ENCODE measurements around the gene BBIP1. TPM values are rescaled to one million over a fixed set of nuclear protein-coding genes. Genes with fewer than 3 reads are reported as not detected.
"Not testable (repeated sequence)": the region's sequence is repeated elsewhere in the genome, so short reads cannot be mapped to it uniquely, and the experiment has no call there.

BBIP1 gene
- total RNA-seq, 1 donor from 2014 or later, result 6.3 TPM

DNA sequence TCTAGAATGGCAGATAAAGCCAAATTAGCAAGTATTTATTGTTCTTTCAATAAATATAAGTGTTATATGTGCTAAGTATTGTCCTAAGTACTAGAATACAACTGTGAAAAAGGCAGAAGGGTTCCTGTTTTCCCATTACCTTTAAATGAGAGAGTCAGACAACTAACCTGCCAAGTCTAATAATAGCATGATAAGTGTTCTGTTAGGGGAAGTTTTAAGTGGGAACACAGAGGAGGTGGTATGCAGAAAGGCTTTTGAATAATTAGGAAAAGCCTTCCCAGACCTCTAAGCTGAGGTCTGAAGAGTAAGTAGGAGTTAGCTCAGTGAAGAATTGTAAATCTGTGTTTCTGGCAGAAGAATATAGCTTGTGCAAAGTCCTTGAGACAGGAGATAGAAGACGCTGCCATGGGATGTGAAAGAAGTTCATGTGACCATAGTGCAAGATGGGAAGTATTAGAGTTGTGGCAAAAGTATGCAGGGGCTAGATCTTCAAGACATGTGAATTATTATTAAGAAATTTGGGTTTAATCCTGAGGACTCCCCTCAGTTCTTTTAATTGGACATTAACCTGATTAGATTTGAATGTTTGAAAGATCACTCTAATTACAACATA is 12.9 kb upstream of the BBIP1 start:
- no peaks in the 10 kb centered on the region for H3K27me3 ChIP-seq (ENCODE audit: control insufficient read depth in 3 of 3, insufficient read depth in 3 of 3, low read length in 3 of 3)
- H3K9ac ChIP-seq (ENCODE audit: low read depth in 1 of 3, low read length in 3 of 3), result no peak overlapping the region
- H3K4me1 ChIP-seq (ENCODE audit: control insufficient read depth in 3 of 3, insufficient read depth in 3 of 3, low read length in 3 of 3), result peaks cover 0 to 3% (median 3%) of the 10 kb centered on the region in 3 donors
- H3K9me3 ChIP-seq (ENCODE audit: control insufficient read depth in 3 of 3, low read length in 3 of 3), result no peaks in the 10 kb centered on the region
- H3K36me3 ChIP-seq (ENCODE audit: control insufficient read depth in 3 of 3, insufficient read depth in 3 of 3, low read length in 3 of 3), result no peaks in the 10 kb centered on the region
- no peak overlapping the region for H3K4me3 ChIP-seq (ENCODE audit: low read length in 3 of 3)
- no peak overlapping the region for H3K27ac ChIP-seq (ENCODE audit: low read depth, low read length)

DNA sequence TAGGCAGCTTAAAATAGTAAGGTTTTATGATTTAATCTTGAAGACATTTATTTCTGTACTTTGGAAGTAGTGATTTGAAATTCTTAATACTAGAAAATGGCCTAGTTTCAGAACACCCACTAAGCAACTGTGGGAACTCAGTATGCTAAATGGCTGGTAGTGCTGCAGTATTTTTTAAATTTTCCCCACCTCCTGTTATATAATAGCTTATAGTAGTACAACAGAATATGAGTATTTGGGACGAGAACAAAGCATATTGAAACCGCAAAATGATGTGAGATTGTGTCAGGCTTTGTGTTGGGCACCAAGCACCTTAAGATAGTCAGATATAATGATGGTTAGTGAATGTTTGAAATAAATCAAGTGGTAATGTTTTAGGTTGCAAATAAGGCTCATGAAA is 8.5 kb upstream of the BBIP1 start:
- Histone ChIP-seq H3K27me3 (ENCODE audit: control insufficient read depth in 3 of 3, insufficient read depth in 3 of 3, low read length in 3 of 3) (no peaks in the 10 kb centered on the region), H3K9ac (ENCODE audit: low read depth in 1 of 3, low read length in 3 of 3) (no peak overlapping the region), H3K9me3 (ENCODE audit: control insufficient read depth in 3 of 3, low read length in 3 of 3) (no peaks in the 10 kb centered on the region), H3K4me3 (ENCODE audit: low read length in 3 of 3) (no peak overlapping the region), H3K27ac (ENCODE audit: low read depth, low read length) (no peak overlapping the region), H3K4me1 (ENCODE audit: control insufficient read depth in 3 of 3, insufficient read depth in 3 of 3, low read length in 3 of 3) (peaks cover 0 to 6% (median 3%) of the 10 kb centered on the region in 3 donors), H3K36me3 (ENCODE audit: control insufficient read depth in 3 of 3, insufficient read depth in 3 of 3, low read length in 3 of 3) (no peaks in the 10 kb centered on the region)

DNA sequence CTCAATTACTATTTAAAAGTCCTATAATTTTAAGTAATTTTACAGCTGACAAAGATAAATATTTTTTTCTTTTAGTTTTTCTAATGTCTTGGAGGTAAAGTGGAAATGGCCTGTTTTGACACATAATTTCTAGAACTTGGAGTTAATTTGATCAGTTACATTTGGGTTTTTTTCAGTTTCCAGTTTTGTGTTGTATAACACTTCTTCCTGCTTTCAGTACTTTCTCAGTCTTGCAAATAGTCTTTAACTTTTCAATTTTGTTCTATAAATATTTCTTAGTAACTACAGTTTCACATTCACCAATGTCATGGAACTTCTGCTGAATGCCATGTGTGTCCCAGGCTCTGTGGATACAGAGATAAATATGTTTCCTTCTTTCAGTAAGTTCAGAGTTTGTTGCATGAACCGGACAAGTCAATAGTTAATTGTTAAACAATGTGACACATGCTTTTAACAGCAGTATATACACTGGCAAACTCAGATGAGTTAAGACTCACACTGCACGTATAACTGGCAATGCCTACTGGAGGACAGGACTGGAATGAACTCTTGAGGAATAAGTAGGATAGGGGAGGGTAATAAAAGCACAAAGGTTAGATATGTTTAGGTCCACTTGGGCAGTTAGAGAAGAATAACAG is 5.0 kb upstream of the BBIP1 start:
- Histone ChIP-seq H3K9ac (ENCODE audit: low read depth in 1 of 3, low read length in 3 of 3) (peak overlapping the region in 1 of 3 donors; percentile 40), H3K4me3 (ENCODE audit: low read length in 3 of 3) (no peak overlapping the region), H3K36me3 (ENCODE audit: control insufficient read depth in 3 of 3, insufficient read depth in 3 of 3, low read length in 3 of 3) (no peaks in the 10 kb centered on the region), H3K9me3 (ENCODE audit: control insufficient read depth in 3 of 3, low read length in 3 of 3) (no peaks in the 10 kb centered on the region), H3K4me1 (ENCODE audit: control insufficient read depth in 3 of 3, insufficient read depth in 3 of 3, low read length in 3 of 3) (peaks cover 7 to 9% (median 8%) of the 10 kb centered on the region in 3 donors), H3K27me3 (ENCODE audit: control insufficient read depth in 3 of 3, insufficient read depth in 3 of 3, low read length in 3 of 3) (no peaks in the 10 kb centered on the region), H3K27ac (ENCODE audit: low read depth, low read length) (no peak overlapping the region)

DNA sequence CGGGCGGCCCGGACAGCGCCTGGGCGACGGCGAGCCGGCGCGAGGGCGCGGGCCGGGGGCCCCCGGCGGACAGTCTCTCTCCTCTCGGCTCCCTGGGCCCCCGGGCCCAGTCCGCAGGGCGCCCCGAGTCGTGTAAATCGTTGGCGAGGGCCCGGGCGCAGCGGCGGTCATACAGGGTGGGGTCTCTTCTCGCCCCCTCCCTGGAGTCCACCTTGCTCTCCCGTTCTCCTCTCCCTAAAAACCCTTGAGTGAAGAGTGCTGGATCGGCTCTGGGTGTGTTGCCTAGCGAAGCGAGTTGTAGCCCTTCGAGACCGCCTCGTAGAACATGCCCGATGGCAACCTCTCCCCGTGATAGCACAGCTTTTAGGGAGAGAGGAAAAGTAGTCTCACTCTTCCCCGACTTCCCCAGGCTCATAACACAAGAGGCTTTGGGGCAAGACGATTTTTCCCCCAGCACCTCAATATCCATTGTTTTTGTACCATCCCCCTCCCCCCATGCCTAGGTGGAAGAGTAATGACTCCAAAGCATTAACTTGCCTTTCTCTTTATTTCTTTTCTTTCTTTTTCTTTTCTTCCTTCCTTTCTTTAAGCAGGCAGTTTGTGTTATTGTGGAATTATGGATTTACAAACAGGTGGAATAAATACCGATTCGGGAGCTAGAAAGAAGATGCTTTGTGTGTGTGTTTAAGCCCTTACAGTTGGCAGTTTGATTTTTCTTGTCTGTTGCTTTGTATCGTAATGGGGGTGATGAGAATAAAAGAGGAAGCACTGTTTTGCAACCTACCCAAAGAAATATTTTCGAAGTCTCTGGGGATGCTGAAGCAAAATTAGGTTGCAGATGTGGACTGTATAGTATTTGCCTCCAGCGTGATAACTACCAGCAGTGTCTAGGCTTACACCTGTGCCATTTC is 1.2 kb upstream of the BBIP1 start:
- Histone ChIP-seq H3K27me3 (ENCODE audit: control insufficient read depth in 3 of 3, insufficient read depth in 3 of 3, low read length in 3 of 3) (no peaks in the 10 kb centered on the region), H3K36me3 (ENCODE audit: control insufficient read depth in 3 of 3, insufficient read depth in 3 of 3, low read length in 3 of 3) (no peaks in the 10 kb centered on the region), H3K4me1 (ENCODE audit: control insufficient read depth in 3 of 3, insufficient read depth in 3 of 3, low read length in 3 of 3) (peaks cover 10 to 19% (median 17%) of the 10 kb centered on the region in 3 donors), H3K9ac (ENCODE audit: low read depth in 1 of 3, low read length in 3 of 3) (peak overlapping the region; percentile 81 to 91 (median 83)), H3K27ac (ENCODE audit: low read depth, low read length) (peak overlapping the region; percentile 99), H3K9me3 (ENCODE audit: control insufficient read depth in 3 of 3, low read length in 3 of 3) (no peaks in the 10 kb centered on the region), H3K4me3 (ENCODE audit: low read length in 3 of 3) (peak overlapping the region; percentile 73 to 84 (median 83))

DNA sequence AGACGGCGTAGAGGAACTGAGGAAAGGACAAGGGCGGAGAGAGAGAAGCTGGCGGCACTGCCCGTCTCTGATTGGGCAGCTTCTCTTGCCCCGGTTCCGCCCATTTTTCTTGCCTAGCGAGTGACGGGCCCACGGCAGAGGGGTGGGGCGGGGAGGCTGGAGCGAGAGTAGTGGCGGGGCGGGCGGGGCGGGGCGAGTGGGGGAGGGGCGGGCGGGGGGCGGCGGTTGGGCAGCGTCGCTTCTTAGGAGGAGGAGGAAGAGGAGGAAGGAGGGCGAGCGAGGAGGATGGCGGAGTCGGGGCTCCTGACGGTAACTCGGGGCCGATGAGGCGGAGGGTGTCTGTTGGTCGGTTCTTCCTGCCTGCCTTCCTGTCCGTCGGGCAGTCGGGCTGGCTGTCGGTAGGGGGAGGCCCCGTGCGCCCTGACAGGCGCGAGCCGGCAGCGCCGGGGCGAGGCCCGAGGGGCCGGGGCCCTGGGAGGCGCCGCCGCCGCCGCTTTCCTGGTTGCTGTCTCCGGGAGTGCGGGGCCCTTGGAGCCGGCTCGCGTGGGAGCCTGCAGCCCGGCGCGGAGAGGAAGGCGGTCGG is 460 bp upstream of the BBIP1 start, which contains the start of gene SHOC2:
Gene SHOC2, plus strand, starts transcription at position 256 of the 583 bp plus-strand sequence. CDS start 44,755 bp downstream, outside the sequence.
- peaks cover 10 to 19% (median 17%) of the 10 kb centered on the region in 3 donors for H3K4me1 ChIP-seq (ENCODE audit: control insufficient read depth in 3 of 3, insufficient read depth in 3 of 3, low read length in 3 of 3)

GRCh38 chr10:110918269-110918642 is 724 bp downstream of the BBIP1 start:
- Histone ChIP-seq H3K4me3 (ENCODE audit: low read length in 3 of 3) (peak overlapping the region; percentile 92 to 100 (median 96)), H3K36me3 (ENCODE audit: control insufficient read depth in 3 of 3, insufficient read depth in 3 of 3, low read length in 3 of 3) (no peaks in the 10 kb centered on the region), H3K27me3 (ENCODE audit: control insufficient read depth in 3 of 3, insufficient read depth in 3 of 3, low read length in 3 of 3) (no peaks in the 10 kb centered on the region), H3K9ac (ENCODE audit: low read depth in 1 of 3, low read length in 3 of 3) (peak overlapping the region; percentile 91 to 96 (median 94)), H3K9me3 (ENCODE audit: control insufficient read depth in 3 of 3, low read length in 3 of 3) (no peaks in the 10 kb centered on the region), H3K4me1 (ENCODE audit: control insufficient read depth in 3 of 3, insufficient read depth in 3 of 3, low read length in 3 of 3) (peaks cover 10 to 17% (median 16%) of the 10 kb centered on the region in 3 donors), H3K27ac (ENCODE audit: low read depth, low read length) (peak overlapping the region; percentile 99)

More for the DNA sequence above, 460 bp upstream of the BBIP1 start, which contains the start of gene SHOC2:
- no peaks in the 10 kb centered on the region for H3K36me3 ChIP-seq (ENCODE audit: control insufficient read depth in 3 of 3, insufficient read depth in 3 of 3, low read length in 3 of 3)
- peak within 1 kb of the TSS; percentile 92 to 100 (median 96) for H3K4me3 ChIP-seq (ENCODE audit: low read length in 3 of 3)
- peak within 1 kb of the TSS; percentile 91 to 96 (median 94) for H3K9ac ChIP-seq (ENCODE audit: low read depth in 1 of 3, low read length in 3 of 3)
- no peaks in the 10 kb centered on the region for H3K9me3 ChIP-seq (ENCODE audit: control insufficient read depth in 3 of 3, low read length in 3 of 3)
- H3K27me3 ChIP-seq (ENCODE audit: control insufficient read depth in 3 of 3, insufficient read depth in 3 of 3, low read length in 3 of 3), result no peaks in the 10 kb centered on the region
- H3K27ac ChIP-seq (ENCODE audit: low read depth, low read length), result peak within 1 kb of the TSS; percentile 99

- Histone ChIP-seq H3K36me3 (ENCODE audit: control insufficient read depth in 3 of 3, insufficient read depth in 3 of 3, low read length in 3 of 3) (no peaks in the 10 kb centered on the region), H3K9ac (ENCODE audit: low read depth in 1 of 3, low read length in 3 of 3) (no peak overlapping the region), H3K27ac (ENCODE audit: low read depth, low read length) (no peak overlapping the region), H3K4me1 (ENCODE audit: control insufficient read depth in 3 of 3, insufficient read depth in 3 of 3, low read length in 3 of 3) (peaks cover 10 to 17% (median 16%) of the 10 kb centered on the region in 3 donors), H3K27me3 (ENCODE audit: control insufficient read depth in 3 of 3, insufficient read depth in 3 of 3, low read length in 3 of 3) (no peaks in the 10 kb centered on the region), H3K4me3 (ENCODE audit: low read length in 3 of 3) (no peak overlapping the region), H3K9me3 (ENCODE audit: control insufficient read depth in 3 of 3, low read length in 3 of 3) (no peaks in the 10 kb centered on the region)
Measured at GRCh38 chr10:110916554-110917346, 2.2 kb downstream of the BBIP1 start.

- not testable (repeated sequence) for H3K4me3 ChIP-seq (ENCODE audit: low read length in 3 of 3); H3K9ac ChIP-seq (ENCODE audit: low read depth in 1 of 3, low read length in 3 of 3); H3K36me3 ChIP-seq (ENCODE audit: control insufficient read depth in 3 of 3, insufficient read depth in 3 of 3, low read length in 3 of 3); H3K9me3 ChIP-seq (ENCODE audit: control insufficient read depth in 3 of 3, low read length in 3 of 3); H3K27ac ChIP-seq (ENCODE audit: low read depth, low read length); H3K27me3 ChIP-seq (ENCODE audit: control insufficient read depth in 3 of 3, insufficient read depth in 3 of 3, low read length in 3 of 3)
- H3K4me1 ChIP-seq (ENCODE audit: control insufficient read depth in 3 of 3, insufficient read depth in 3 of 3, low read length in 3 of 3), result peaks cover 3 to 13% (median 10%) of the 10 kb centered on the region in 3 donors
Measured at GRCh38 chr10:110915600-110915999, 3.4 kb downstream of the BBIP1 start.

DNA sequence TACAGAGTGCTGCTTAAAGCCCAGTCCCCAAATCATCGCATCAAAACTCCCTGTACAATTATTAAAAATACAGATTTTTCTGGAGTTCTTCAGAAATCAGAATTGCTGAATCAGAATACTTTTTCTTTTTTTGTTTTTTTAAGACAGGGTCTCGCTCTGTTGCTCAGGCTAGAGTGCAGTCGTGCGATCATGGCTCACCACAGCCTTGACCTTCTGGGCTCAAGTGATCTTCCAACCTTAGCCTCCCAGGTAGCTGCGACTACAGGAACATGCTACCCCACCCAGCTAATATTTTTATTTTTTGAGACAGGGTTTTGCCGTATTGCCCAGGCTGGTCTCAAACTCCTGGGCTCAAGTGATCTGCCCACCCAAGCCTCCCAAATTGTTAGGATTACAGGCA is 3.9 kb downstream of the BBIP1 start:
- Histone ChIP-seq H3K4me1 (ENCODE audit: control insufficient read depth in 3 of 3, insufficient read depth in 3 of 3, low read length in 3 of 3) (peaks cover 3 to 10% (median 10%) of the 10 kb centered on the region in 3 donors), H3K9ac (ENCODE audit: low read depth in 1 of 3, low read length in 3 of 3) (no peak overlapping the region), H3K27me3 (ENCODE audit: control insufficient read depth in 3 of 3, insufficient read depth in 3 of 3, low read length in 3 of 3) (no peaks in the 10 kb centered on the region), H3K27ac (ENCODE audit: low read depth, low read length) (no peak overlapping the region), H3K9me3 (ENCODE audit: control insufficient read depth in 3 of 3, low read length in 3 of 3) (no peaks in the 10 kb centered on the region), H3K4me3 (ENCODE audit: low read length in 3 of 3) (no peak overlapping the region), H3K36me3 (ENCODE audit: control insufficient read depth in 3 of 3, insufficient read depth in 3 of 3, low read length in 3 of 3) (peaks cover 0 to 6% (median 0%) of the 10 kb centered on the region in 3 donors)
